ENCODE data around the gene MRPL18. TPM values are rescaled to one million over a fixed set of nuclear protein-coding genes. Genes with fewer than 3 reads are reported as not detected.

The MRPL18 gene
- polyA plus RNA-seq, 3 donors, result 28.5 to 88.2 (median 74.1) TPM

- intact Hi-C loops (cut with micrococcal nuclease), result no loop called here
- 74% methylated on average over 4 of the region's 6 CpGs for WGBS (ENCODE audit: insufficient coverage)
- Mint-ChIP-seq H3K4me3 (no peak overlapping the region), H3K9me3 (no peaks in the 10 kb centered on the region), H3K27me3 (ENCODE audit: low read depth in 3 of 3) (no peaks in the 10 kb centered on the region), H3K36me3 (peaks cover 0 to 1% of the 10 kb centered on the region in 2 donors), H3K4me1 (peaks cover 19% of the 10 kb centered on the region), H3K27ac (peak overlapping the region in 2 of 7 donors; percentile 56 to 78)
- Histone ChIP-seq H3K9me3 (replicated peaks in 1 of 2; ENCODE audit: control insufficient read depth in 1 of 2, insufficient read depth in 1 of 2, low read length in 2 of 2) (no peaks in the 10 kb centered on the region), H3K4me1 (ENCODE audit: control insufficient read depth in 1 of 2, insufficient read depth in 2 of 2, low read length in 2 of 2) (peaks cover 18 to 21% of the 10 kb centered on the region in 2 donors), H3K27me3 (ENCODE audit: control insufficient read depth in 2 of 2, insufficient read depth in 2 of 2, low read length in 2 of 2) (no peaks in the 10 kb centered on the region), H3K9ac (ENCODE audit: insufficient read depth, low read length, poor library complexity, severe bottlenecking) (no peak overlapping the region), H2AFZ (ENCODE audit: insufficient read depth, low read depth, low read length, poor library complexity, severe bottlenecking) (peak overlapping the region; percentile 15), H3K36me3 (replicated peaks in 1 of 2; ENCODE audit: control insufficient read depth in 1 of 2, insufficient read depth in 2 of 2, low read length in 2 of 2) (no peaks in the 10 kb centered on the region), H3K4me2 (replicated peaks; ENCODE audit: extremely low read depth, low read length, poor library complexity, severe bottlenecking) (no peak overlapping the region), H4K20me1 (ENCODE audit: insufficient read depth, low read length) (no peaks in the 10 kb centered on the region), H3K27ac (ENCODE audit: low read depth in 1 of 2, low read length in 2 of 2) (no peak overlapping the region), H3K79me2 (ENCODE audit: insufficient read depth, low read length) (no peaks in the 10 kb centered on the region), H3K4me3 (replicated peaks in 1 of 3; ENCODE audit: low read depth in 2 of 3, low read length in 3 of 3) (no peak overlapping the region)
- DNase-seq, result no peak
- TF ChIP-seq CTCF (IDR thresholded peaks at IDR 0.05), result no peak
Measured at GRCh38 chr6:159805440-159806020, 15.3 kb downstream of the MRPL18 start.

GRCh38 chr6:159806021-159806458 is 15.8 kb downstream of the MRPL18 start:
- no peak overlapping the region for H3K4me3 Mint-ChIP-seq
- WGBS (ENCODE audit: insufficient coverage), result 53% methylated on average over 9 of the region's 9 CpGs
- no peak for TF ChIP-seq CTCF (IDR thresholded peaks at IDR 0.05)
- H3K27ac Mint-ChIP-seq, result peak overlapping the region in 2 of 7 donors; percentile 56 to 78
- Histone ChIP-seq H3K36me3 (replicated peaks in 1 of 2; ENCODE audit: control insufficient read depth in 1 of 2, insufficient read depth in 2 of 2, low read length in 2 of 2) (no peaks in the 10 kb centered on the region), H3K79me2 (ENCODE audit: insufficient read depth, low read length) (no peaks in the 10 kb centered on the region), H3K27me3 (ENCODE audit: control insufficient read depth in 2 of 2, insufficient read depth in 2 of 2, low read length in 2 of 2) (no peaks in the 10 kb centered on the region), H2AFZ (ENCODE audit: insufficient read depth, low read depth, low read length, poor library complexity, severe bottlenecking) (peak overlapping the region; percentile 15), H3K9ac (ENCODE audit: insufficient read depth, low read length, poor library complexity, severe bottlenecking) (no peak overlapping the region), H3K4me1 (ENCODE audit: control insufficient read depth in 1 of 2, insufficient read depth in 2 of 2, low read length in 2 of 2) (peaks cover 18 to 21% of the 10 kb centered on the region in 2 donors), H4K20me1 (ENCODE audit: insufficient read depth, low read length) (no peaks in the 10 kb centered on the region), H3K4me3 (replicated peaks in 1 of 3; ENCODE audit: low read depth in 2 of 3, low read length in 3 of 3) (no peak overlapping the region), H3K27ac (ENCODE audit: low read depth in 1 of 2, low read length in 2 of 2) (no peak overlapping the region), H3K9me3 (replicated peaks in 1 of 2; ENCODE audit: control insufficient read depth in 1 of 2, insufficient read depth in 1 of 2, low read length in 2 of 2) (no peaks in the 10 kb centered on the region), H3K4me2 (replicated peaks; ENCODE audit: extremely low read depth, low read length, poor library complexity, severe bottlenecking) (no peak overlapping the region)
- no peaks in the 10 kb centered on the region for H3K36me3 Mint-ChIP-seq
- intact Hi-C loops (cut with micrococcal nuclease), result no loop called here
- peaks cover 23% of the 10 kb centered on the region for H3K4me1 Mint-ChIP-seq
- DNase-seq, result peak in 1 of 3 donors; percentile 10
- no peaks in the 10 kb centered on the region for H3K9me3 Mint-ChIP-seq
- H3K27me3 Mint-ChIP-seq (ENCODE audit: low read depth in 3 of 3), result no peaks in the 10 kb centered on the region

Measured in CD14-positive monocyte (primary cell).